B cell (primary cell): ENCODE results near the gene ACOT11.
"Not testable (repeated sequence)": the region's sequence is repeated elsewhere in the genome, so short reads cannot be mapped to it uniquely, and the experiment has no call there.

Source experiments
- EZH2 ChIP-seq: IDR thresholded peaks from 2 replicates; pipeline ENCODE4 v1.6.1; 2012; ENCODE audit warnings: borderline replicate concordance, low read depth, mild to moderate bottlenecking, moderate library complexity, low read length; ENCODE audit not compliant: insufficient read depth, poor library complexity, severe bottlenecking
- TF ChIP-seq, protein P1 (sequence below): fragments of 200-600 bp; IDR thresholded peaks from one replicate; pipeline ENCODE4 v1.8.0; 2022; ENCODE audit warnings: antibody characterized with exemption, mild to moderate bottlenecking

DNA sequence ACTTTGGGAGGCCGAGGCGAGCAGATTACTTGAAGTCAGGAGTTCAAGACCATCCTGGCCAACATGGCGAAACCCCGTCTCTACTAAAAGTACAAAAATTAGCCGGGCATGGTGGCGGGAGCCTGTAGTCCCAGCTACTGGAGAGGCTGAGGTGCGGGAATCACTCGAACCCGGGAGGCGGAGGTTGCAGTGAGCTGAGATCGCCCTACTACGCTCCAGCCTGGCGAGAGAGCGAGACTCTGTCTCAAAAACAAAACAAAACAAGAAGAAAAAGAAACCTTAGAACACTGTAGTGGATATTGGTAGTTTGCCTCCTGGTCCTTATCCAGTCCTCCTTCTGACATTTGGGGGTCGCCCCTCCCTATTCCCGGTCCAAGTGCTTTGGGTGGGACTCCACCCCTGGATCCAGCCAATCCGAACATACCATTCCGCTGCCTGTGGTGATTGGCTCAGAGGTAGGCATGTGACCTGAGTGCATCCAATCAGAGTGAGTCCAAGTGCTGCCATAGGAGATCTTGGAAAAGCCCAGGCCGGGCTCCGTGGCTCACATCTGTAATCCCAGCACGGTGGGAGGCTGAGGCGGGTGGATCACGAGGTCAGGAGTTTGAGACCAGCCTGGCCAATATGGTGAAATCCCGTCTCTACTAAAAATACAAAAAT is 34.0 kb upstream of the ACOT11 start:
- TF ChIP-seq, protein P1, sequence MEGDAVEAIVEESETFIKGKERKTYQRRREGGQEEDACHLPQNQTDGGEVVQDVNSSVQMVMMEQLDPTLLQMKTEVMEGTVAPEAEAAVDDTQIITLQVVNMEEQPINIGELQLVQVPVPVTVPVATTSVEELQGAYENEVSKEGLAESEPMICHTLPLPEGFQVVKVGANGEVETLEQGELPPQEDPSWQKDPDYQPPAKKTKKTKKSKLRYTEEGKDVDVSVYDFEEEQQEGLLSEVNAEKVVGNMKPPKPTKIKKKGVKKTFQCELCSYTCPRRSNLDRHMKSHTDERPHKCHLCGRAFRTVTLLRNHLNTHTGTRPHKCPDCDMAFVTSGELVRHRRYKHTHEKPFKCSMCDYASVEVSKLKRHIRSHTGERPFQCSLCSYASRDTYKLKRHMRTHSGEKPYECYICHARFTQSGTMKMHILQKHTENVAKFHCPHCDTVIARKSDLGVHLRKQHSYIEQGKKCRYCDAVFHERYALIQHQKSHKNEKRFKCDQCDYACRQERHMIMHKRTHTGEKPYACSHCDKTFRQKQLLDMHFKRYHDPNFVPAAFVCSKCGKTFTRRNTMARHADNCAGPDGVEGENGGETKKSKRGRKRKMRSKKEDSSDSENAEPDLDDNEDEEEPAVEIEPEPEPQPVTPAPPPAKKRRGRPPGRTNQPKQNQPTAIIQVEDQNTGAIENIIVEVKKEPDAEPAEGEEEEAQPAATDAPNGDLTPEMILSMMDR, result not testable (repeated sequence)
- TF ChIP-seq EZH2, result not testable (repeated sequence)
